SU-DHL-6 (cell line): ENCODE data around the gene MBP.

Experiments
- H2AFZ ChIP-seq: fragments of 200-600 bp; sonication (generic); 2 replicates; pipeline ENCODE4 v1.6.1; 2014; ENCODE audit warnings: low read depth, mild to moderate bottlenecking, moderate library complexity, mixed read lengths, antibody characterized with exemption, low read length; ENCODE audit not compliant: severe bottlenecking
- H3F3A ChIP-seq: fragments of 200-600 bp; shearing (Covaris generic); 2 replicates; pipeline ENCODE4 v1.6.0; 2016; ENCODE audit warnings: antibody characterized with exemption, mild to moderate bottlenecking; ENCODE audit not compliant: insufficient read depth
- H3K27ac ChIP-seq: fragments of 200-600 bp; sonication (generic); 2 replicates; pipeline ENCODE4 v1.5.1; 2016; ENCODE audit warnings: low read depth, mild to moderate bottlenecking, low read length, moderate library complexity, mixed read lengths
- H3K27me3 ChIP-seq: fragments of 200-600 bp; sonication (generic), shearing (Covaris generic); 2 replicates; pipeline ENCODE4 v1.6.0; 2014; ENCODE audit warnings: mild to moderate bottlenecking, low read length
- H3K36me3 ChIP-seq: fragments of 200-600 bp; sonication (generic); 2 replicates; pipeline ENCODE4 v1.6.1; 2014; ENCODE audit warnings: mild to moderate bottlenecking, low read length, mixed read lengths
- H3K4me2 ChIP-seq: fragments of 300-600, 200-600 bp; shearing (Covaris generic), sonication (generic); 2 replicates; pipeline ENCODE4 v1.6.0; 2014; ENCODE audit warnings: low read length, low read depth, mild to moderate bottlenecking; ENCODE audit not compliant: poor library complexity, severe bottlenecking
- H3K4me3 ChIP-seq: fragments of 200-600 bp; sonication (generic); 2 replicates; pipeline ENCODE4 v1.5.1; 2014; ENCODE audit warnings: antibody characterized with exemption, low read length, mild to moderate bottlenecking, mixed read lengths; ENCODE audit not compliant: insufficient read depth, poor library complexity, severe bottlenecking
- H3K79me2 ChIP-seq: fragments of 200-600 bp; sonication (generic); 2 replicates; pipeline ENCODE4 v1.6.1; 2014; ENCODE audit warnings: mild to moderate bottlenecking, low read length, moderate library complexity; ENCODE audit not compliant: insufficient read depth
- H3K9ac ChIP-seq: fragments of 200-600 bp; sonication (generic); 2 replicates; pipeline ENCODE4 v1.7.0; 2014; ENCODE audit warnings: mild to moderate bottlenecking, low read length
- H3K9me2 ChIP-seq: fragments of 200-600 bp; sonication (generic); replicated peaks from 2 replicates; pipeline ENCODE4 v1.6.1; 2014; ENCODE audit warnings: low read length; ENCODE audit not compliant: insufficient read depth
- H3K9me3 ChIP-seq: fragments of 200-600 bp; sonication (generic); 2 replicates; pipeline ENCODE4 v1.6.1; 2014; ENCODE audit warnings: low read length, mixed read lengths; ENCODE audit not compliant: insufficient read depth
- H4K20me1 ChIP-seq: fragments of 200-600 bp; sonication (generic); 2 replicates; pipeline ENCODE4 v1.6.1; 2014; ENCODE audit warnings: low read depth, mild to moderate bottlenecking, antibody characterized with exemption, low read length, moderate library complexity, mixed read lengths
- EZH2phosphoT487 ChIP-seq: fragments of 200-600 bp; sonication (generic), shearing (Covaris generic); conservative IDR thresholded peaks from 2 replicates; pipeline ENCODE4 v1.6.1; 2018; ENCODE audit warnings: mild to moderate bottlenecking, antibody characterized with exemption, low read length, moderate library complexity, mixed read lengths
- TF ChIP-seq, protein P1 (sequence below): fragments of 200-600 bp; sonication (generic); IDR thresholded peaks from one replicate; pipeline ENCODE4 v1.5.1; 2017; ENCODE audit warnings: antibody characterized with exemption, mild to moderate bottlenecking, low read length, moderate library complexity; ENCODE audit not compliant: insufficient read depth, poor library complexity, severe bottlenecking

MBP gene

GRCh38 chr18:77136871-77137665 lies 4.5 kb upstream of the MBP start:
- H2AFZ ChIP-seq: no peak overlapping the region
- H3F3A ChIP-seq: peaks cover 7% of the 10 kb centered on the region; the same call in 1 of the 2 replicates
- H3K4me2 ChIP-seq: no peak overlapping the region
- no peaks in the 10 kb centered on the region for H3K27me3 ChIP-seq
- H3K36me3 ChIP-seq: no peaks in the 10 kb centered on the region
- no peak overlapping the region for H3K4me3 ChIP-seq
- H3K27ac ChIP-seq: no peak overlapping the region
- H3K9ac ChIP-seq: no peak overlapping the region
- H4K20me1 ChIP-seq: no peaks in the 10 kb centered on the region
- peaks cover 3% of the 10 kb centered on the region; the same call in 1 of the 2 replicates for H3K79me2 ChIP-seq
- H3K9me2 ChIP-seq: no peaks in the 10 kb centered on the region
- TF ChIP-seq EZH2phosphoT487: no peak
- H3K9me3 ChIP-seq: no peaks in the 10 kb centered on the region

- Histone ChIP-seq H2AFZ (no peak overlapping the region), H3K4me3 (no peak overlapping the region), H3K4me2 (no peak overlapping the region), H3K9ac (no peak overlapping the region), H3K9me2 (no peaks in the 10 kb centered on the region), H3K36me3 (no peaks in the 10 kb centered on the region), H3K27ac (no peak overlapping the region), H3K79me2 (peaks cover 12% of the 10 kb centered on the region), H3K9me3 (no peaks in the 10 kb centered on the region), H3F3A (peaks cover 7% of the 10 kb centered on the region; the same call in 1 of the 2 replicates), H4K20me1 (no peaks in the 10 kb centered on the region), H3K27me3 (no peaks in the 10 kb centered on the region)
- TF ChIP-seq, protein P1, sequence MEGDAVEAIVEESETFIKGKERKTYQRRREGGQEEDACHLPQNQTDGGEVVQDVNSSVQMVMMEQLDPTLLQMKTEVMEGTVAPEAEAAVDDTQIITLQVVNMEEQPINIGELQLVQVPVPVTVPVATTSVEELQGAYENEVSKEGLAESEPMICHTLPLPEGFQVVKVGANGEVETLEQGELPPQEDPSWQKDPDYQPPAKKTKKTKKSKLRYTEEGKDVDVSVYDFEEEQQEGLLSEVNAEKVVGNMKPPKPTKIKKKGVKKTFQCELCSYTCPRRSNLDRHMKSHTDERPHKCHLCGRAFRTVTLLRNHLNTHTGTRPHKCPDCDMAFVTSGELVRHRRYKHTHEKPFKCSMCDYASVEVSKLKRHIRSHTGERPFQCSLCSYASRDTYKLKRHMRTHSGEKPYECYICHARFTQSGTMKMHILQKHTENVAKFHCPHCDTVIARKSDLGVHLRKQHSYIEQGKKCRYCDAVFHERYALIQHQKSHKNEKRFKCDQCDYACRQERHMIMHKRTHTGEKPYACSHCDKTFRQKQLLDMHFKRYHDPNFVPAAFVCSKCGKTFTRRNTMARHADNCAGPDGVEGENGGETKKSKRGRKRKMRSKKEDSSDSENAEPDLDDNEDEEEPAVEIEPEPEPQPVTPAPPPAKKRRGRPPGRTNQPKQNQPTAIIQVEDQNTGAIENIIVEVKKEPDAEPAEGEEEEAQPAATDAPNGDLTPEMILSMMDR: no peak
- TF ChIP-seq EZH2phosphoT487: no peak
Measured at GRCh38 chr18:77136076-77136718, 3.6 kb upstream of the MBP start.

GRCh38 chr18:77135339-77136075 lies 2.9 kb upstream of the MBP start:
- H2AFZ ChIP-seq: no peak overlapping the region
- peaks cover 18% of the 10 kb centered on the region for H3K79me2 ChIP-seq
- TF ChIP-seq, protein P1: no peak
- H3K9me3 ChIP-seq: no peaks in the 10 kb centered on the region
- no peaks in the 10 kb centered on the region for H3K36me3 ChIP-seq
- no peak overlapping the region for H3K4me2 ChIP-seq
- no peaks in the 10 kb centered on the region for H3K9me2 ChIP-seq
- no peak overlapping the region for H3K27ac ChIP-seq
- no peaks in the 10 kb centered on the region for H4K20me1 ChIP-seq
- no peaks in the 10 kb centered on the region for H3K27me3 ChIP-seq
- no peak overlapping the region for H3K9ac ChIP-seq
- H3F3A ChIP-seq: peaks cover 12% of the 10 kb centered on the region
- H3K4me3 ChIP-seq: no peak overlapping the region
